Endothelial cell of coronary artery (primary cell): Measurements from ENCODE around the gene SLC39A12. TPM values are rescaled to one million over a fixed set of nuclear protein-coding genes. Genes with fewer than 3 reads are reported as not detected.

Source experiments
- total RNA-seq: library from RNA; depleted of rRNA; stranded (reverse); fragments of >200 nt; gene quantifications from 2 replicates; pipeline ENCODE4 v1.2.3, GENCODE V29; 2014

The SLC39A12 gene
- under 0.01 TPM in 1 of 2 replicates, not detected in the other for total RNA-seq

GRCh38 chr10:17951868-17952371 lies at the start of gene SLC39A12:
Gene SLC39A12, plus strand, starts transcription at chr10:17951918. Its CDS starts 1,359 bp downstream, at chr10:17953277.

Other genes starting within 250 kb of the SLC39A12 start
- gene TMEM236, start 199.7 kb upstream of the SLC39A12 start, total RNA-seq: under 0.01 and 0.19 TPM in 2 replicates
- gene MRC1, start 142.6 kb upstream of the SLC39A12 start, total RNA-seq: 1.9 and 8.8 TPM in 2 replicates
- gene CACNB2, start 188.5 kb downstream of the SLC39A12 start, total RNA-seq: not detected in 2 replicates